Measurements from ENCODE around the gene MS4A6E.

Gene MS4A6E

GRCh38 chr11:60345489-60345888, 18.4 kb downstream of the MS4A6E start:
- Histone ChIP-seq H3F3A (ENCODE audit: low read depth) (no peaks in the 10 kb centered on the region), H4K20me1 (ENCODE audit: insufficient read depth, low read length, poor library complexity, severe bottlenecking) (no peaks in the 10 kb centered on the region), H3K4me1 (ENCODE audit: insufficient read depth, low read length, poor library complexity, severe bottlenecking) (no peaks in the 10 kb centered on the region), H3K36me3 (ENCODE audit: insufficient read depth, low read length) (no peaks in the 10 kb centered on the region), H3K9me2 (replicated peaks; ENCODE audit: low read depth, low read length) (no peaks in the 10 kb centered on the region), H2AFZ (ENCODE audit: low read length) (peak overlapping the region; percentile 58; the same call in 1 of the 2 replicates), H3K4me2 (ENCODE audit: low read depth, low read length, poor library complexity, severe bottlenecking) (no peak overlapping the region), H3K79me2 (ENCODE audit: insufficient read depth, low read length) (no peaks in the 10 kb centered on the region), H3K9ac (ENCODE audit: low read depth, low read length, poor library complexity, severe bottlenecking) (no peak overlapping the region), H3K4me3 (ENCODE audit: low read length, poor library complexity, severe bottlenecking) (no peak overlapping the region), H3K9me3 (ENCODE audit: insufficient read depth, low read depth, low read length) (no peaks in the 10 kb centered on the region), H3K27me3 (ENCODE audit: insufficient read depth, low read length, poor library complexity, severe bottlenecking) (no peaks in the 10 kb centered on the region)
- TF ChIP-seq CTCF (conservative IDR thresholded peaks at IDR 0.05; ENCODE audit: low read length) = peak; percentile 84
- no peak for TF ChIP-seq EZH2phosphoT487 (IDR thresholded peaks at IDR 0.05; ENCODE audit: borderline replicate concordance)

DNA sequence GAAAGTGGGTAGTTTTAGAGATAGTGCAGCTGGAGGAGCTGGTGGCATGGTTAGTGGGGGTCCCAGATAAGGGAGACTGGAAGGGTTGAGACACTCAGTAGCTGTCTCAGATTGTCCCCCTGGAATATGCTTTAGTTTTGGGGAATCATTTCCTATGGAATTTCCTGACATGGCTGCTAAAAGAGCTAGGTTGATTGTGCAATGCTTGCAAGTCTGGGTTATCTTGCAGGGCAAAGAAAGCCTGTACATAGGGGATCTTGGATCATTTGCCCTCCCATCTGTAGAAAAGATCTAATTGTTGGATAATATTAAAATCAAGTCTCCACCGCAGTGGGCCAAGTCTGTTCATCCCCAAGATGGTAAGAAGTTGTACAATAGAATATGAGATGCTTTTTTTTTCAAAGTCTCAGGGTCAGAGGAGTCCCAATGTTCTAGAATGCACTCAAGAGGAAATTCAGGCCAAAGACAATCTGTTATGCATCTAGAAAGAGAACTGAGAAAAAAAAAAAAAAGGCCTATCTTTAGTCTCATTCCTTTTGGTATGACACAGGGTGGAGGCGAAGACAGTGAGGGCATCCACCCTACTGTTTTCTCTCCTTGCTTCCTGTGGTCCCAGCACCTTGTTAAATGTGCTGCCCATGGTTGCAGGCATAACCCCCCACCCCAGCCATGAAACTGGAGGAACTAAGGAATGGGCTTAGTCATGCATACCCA, 20.2 kb downstream of the MS4A6E start:
- Histone ChIP-seq H4K20me1 (ENCODE audit: insufficient read depth, low read length, poor library complexity, severe bottlenecking) (no peaks in the 10 kb centered on the region), H2AFZ (ENCODE audit: low read length) (no peak overlapping the region), H3K9me3 (ENCODE audit: insufficient read depth, low read depth, low read length) (no peaks in the 10 kb centered on the region), H3K27me3 (ENCODE audit: insufficient read depth, low read length, poor library complexity, severe bottlenecking) (no peaks in the 10 kb centered on the region), H3K4me3 (ENCODE audit: low read length, poor library complexity, severe bottlenecking) (no peak overlapping the region), H3K4me1 (ENCODE audit: insufficient read depth, low read length, poor library complexity, severe bottlenecking) (no peaks in the 10 kb centered on the region), H3K79me2 (ENCODE audit: insufficient read depth, low read length) (no peaks in the 10 kb centered on the region), H3K9ac (ENCODE audit: low read depth, low read length, poor library complexity, severe bottlenecking) (no peak overlapping the region), H3K36me3 (ENCODE audit: insufficient read depth, low read length) (no peaks in the 10 kb centered on the region), H3K4me2 (ENCODE audit: low read depth, low read length, poor library complexity, severe bottlenecking) (no peak overlapping the region), H3F3A (ENCODE audit: low read depth) (no peaks in the 10 kb centered on the region), H3K9me2 (replicated peaks; ENCODE audit: low read depth, low read length) (no peaks in the 10 kb centered on the region)
- TF ChIP-seq EZH2phosphoT487 (IDR thresholded peaks at IDR 0.05; ENCODE audit: borderline replicate concordance) (no peak), CTCF (conservative IDR thresholded peaks at IDR 0.05; ENCODE audit: low read length) (no peak)

DNA sequence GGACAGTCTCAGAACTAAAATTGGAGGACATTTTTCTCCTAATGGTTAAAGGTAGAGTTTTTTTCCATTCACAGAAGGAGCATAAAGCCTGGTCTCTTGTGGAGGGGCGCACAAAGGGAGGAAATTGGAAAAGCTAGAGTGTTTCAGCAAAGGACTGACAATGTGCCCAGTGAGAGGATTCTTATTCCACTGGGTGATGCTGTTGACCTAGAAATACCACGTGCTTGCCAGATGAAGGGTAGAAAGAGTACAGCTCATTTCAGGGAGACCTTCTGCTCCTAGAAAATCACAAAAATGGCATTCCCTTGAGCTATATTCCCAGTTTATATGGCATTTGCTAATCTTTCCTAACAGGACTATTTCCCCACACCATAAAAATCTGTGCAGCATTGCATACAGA, 21.1 kb downstream of the MS4A6E start:
- TF ChIP-seq CTCF (conservative IDR thresholded peaks at IDR 0.05; ENCODE audit: low read length) (peak; percentile 50), EZH2phosphoT487 (IDR thresholded peaks at IDR 0.05; ENCODE audit: borderline replicate concordance) (no peak)
- Histone ChIP-seq H2AFZ (ENCODE audit: low read length) (no peak overlapping the region), H3K4me2 (ENCODE audit: low read depth, low read length, poor library complexity, severe bottlenecking) (no peak overlapping the region), H3K27me3 (ENCODE audit: insufficient read depth, low read length, poor library complexity, severe bottlenecking) (no peaks in the 10 kb centered on the region), H3F3A (ENCODE audit: low read depth) (no peaks in the 10 kb centered on the region), H3K9me3 (ENCODE audit: insufficient read depth, low read depth, low read length) (no peaks in the 10 kb centered on the region), H3K9me2 (replicated peaks; ENCODE audit: low read depth, low read length) (no peaks in the 10 kb centered on the region), H3K4me1 (ENCODE audit: insufficient read depth, low read length, poor library complexity, severe bottlenecking) (no peaks in the 10 kb centered on the region), H3K4me3 (ENCODE audit: low read length, poor library complexity, severe bottlenecking) (no peak overlapping the region), H3K9ac (ENCODE audit: low read depth, low read length, poor library complexity, severe bottlenecking) (no peak overlapping the region), H3K79me2 (ENCODE audit: insufficient read depth, low read length) (no peaks in the 10 kb centered on the region), H3K36me3 (ENCODE audit: insufficient read depth, low read length) (no peaks in the 10 kb centered on the region), H4K20me1 (ENCODE audit: insufficient read depth, low read length, poor library complexity, severe bottlenecking) (no peaks in the 10 kb centered on the region)

Data from Loucy (cell line).